MM.1S (cell line): Measurements from ENCODE around the gene ITK.

Experiments used
- DNase-seq: peaks from one replicate; pipeline ENCODE4 v3.0.0-alpha.2; 2015
- H2AFZ ChIP-seq: fragments of 300-600 bp; sonication (generic); 2 replicates; pipeline ENCODE4 v1.6.0; 2016; ENCODE audit warnings: antibody characterized with exemption, low read length
- H3F3A ChIP-seq: fragments of 300-600 bp; sonication (generic); 2 replicates; pipeline ENCODE4 v1.6.1; 2016; ENCODE audit warnings: mild to moderate bottlenecking, antibody characterized with exemption, low read length, moderate library complexity, mixed read lengths; ENCODE audit not compliant: insufficient read depth
- H3K27ac ChIP-seq: fragments of 300-600 bp; sonication (generic); 2 replicates; pipeline ENCODE4 v1.5.1; 2016; ENCODE audit warnings: mild to moderate bottlenecking, low read length
- H3K27me3 ChIP-seq: fragments of 300-600 bp; sonication (generic); replicated peaks from 2 replicates; pipeline ENCODE4 v1.6.0; 2016; ENCODE audit warnings: low read length; ENCODE audit not compliant: insufficient read depth
- H3K36me3 ChIP-seq: fragments of 300-600 bp; sonication (generic); replicated peaks from 2 replicates; pipeline ENCODE4 v1.6.1; 2016; ENCODE audit warnings: mild to moderate bottlenecking, low read length, mixed read lengths; ENCODE audit not compliant: insufficient read depth
- H3K4me1 ChIP-seq: fragments of 300-600 bp; sonication (generic); 2 replicates; pipeline ENCODE4 v1.6.1; 2016; ENCODE audit warnings: low read length, mixed read lengths
- H3K4me2 ChIP-seq: fragments of 300-600 bp; sonication (generic); 2 replicates; pipeline ENCODE4 v1.6.0; 2016; ENCODE audit warnings: low read depth, low read length
- H3K4me3 ChIP-seq: fragments of 300-600 bp; sonication (generic); 2 replicates; pipeline ENCODE4 v1.5.1; 2016; ENCODE audit warnings: low read length, mixed read lengths
- H3K79me2 ChIP-seq: fragments of 300-600 bp; sonication (generic); 2 replicates; pipeline ENCODE4 v1.6.1; 2016; ENCODE audit warnings: mixed run types, low read length, mixed read lengths
- H3K9ac ChIP-seq: fragments of 300-600 bp; sonication (generic); 2 replicates; pipeline ENCODE4 v1.6.1; 2016; ENCODE audit warnings: low read length, mixed read lengths
- H3K9me2 ChIP-seq: fragments of 300-600 bp; sonication (generic); replicated peaks from 2 replicates; pipeline ENCODE4 v1.6.1; 2016; ENCODE audit warnings: mild to moderate bottlenecking, low read length, mixed read lengths; ENCODE audit not compliant: insufficient read depth
- H3K9me3 ChIP-seq: fragments of 300-600 bp; sonication (generic); replicated peaks from 2 replicates; pipeline ENCODE4 v1.6.1; 2016; ENCODE audit warnings: mild to moderate bottlenecking, low read length, mixed read lengths; ENCODE audit not compliant: insufficient read depth
- H4K20me1 ChIP-seq: fragments of 300-600 bp; sonication (generic); 2 replicates; pipeline ENCODE4 v1.6.1; 2016; ENCODE audit warnings: mild to moderate bottlenecking, low read length, moderate library complexity, mixed read lengths; ENCODE audit not compliant: insufficient read depth
- EZH2 ChIP-seq: fragments of 300-600 bp; sonication (generic); optimal IDR thresholded peaks from 2 replicates; pipeline ENCODE3; 2017; ENCODE audit warnings: low read depth, mild to moderate bottlenecking, antibody characterized with exemption, low read length, mixed read lengths
- EZH2phosphoT487 ChIP-seq: fragments of 300-600 bp; sonication (generic); IDR thresholded peaks from 2 replicates; pipeline ENCODE4 v1.6.1; 2018; ENCODE audit warnings: antibody characterized with exemption, low read length
- TF ChIP-seq, protein P1 (sequence below): fragments of 300-600 bp; sonication (generic); IDR thresholded peaks from 2 replicates; pipeline ENCODE4 v1.5.1; 2016; ENCODE audit warnings: antibody characterized with exemption, low read length, mixed read lengths

Gene ITK

DNA sequence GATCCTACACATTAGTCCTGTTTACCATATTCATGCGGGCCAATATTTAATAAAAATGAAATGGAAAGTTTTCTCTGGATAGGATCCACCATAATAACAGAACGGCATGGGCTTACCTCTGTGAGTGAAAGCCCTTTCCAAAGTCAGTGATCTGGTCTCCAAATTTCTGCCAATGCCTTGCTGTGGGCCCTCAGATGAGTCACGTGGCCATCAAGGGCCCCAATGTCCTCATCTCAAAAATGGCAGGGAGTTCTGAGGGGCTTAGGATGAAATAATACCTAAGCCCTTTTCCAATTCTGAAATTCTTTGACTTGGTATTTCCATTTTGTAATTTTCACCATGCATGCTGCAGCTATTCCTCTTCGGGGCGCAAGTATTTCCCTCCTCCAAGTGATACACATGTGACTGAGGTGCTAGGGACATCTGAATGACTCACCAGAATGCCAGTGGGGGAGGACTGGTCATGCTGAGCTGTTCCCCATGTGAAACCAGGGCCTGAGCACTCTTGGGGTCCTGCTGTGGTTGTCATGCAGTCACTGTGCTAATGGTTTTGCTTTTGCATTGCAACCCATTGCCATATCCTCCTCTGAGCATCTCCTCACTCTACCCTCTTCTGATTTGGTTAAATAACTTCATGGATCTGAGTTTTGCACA, 35.0 kb downstream of the ITK start:
- Histone ChIP-seq H3K9me3 (no peaks in the 10 kb centered on the region), H3K27ac (no peak overlapping the region), H3K9ac (no peak overlapping the region), H3F3A (peaks cover 7% of the 10 kb centered on the region; the same call in 1 of the 2 replicates), H3K4me1 (peaks cover 13% of the 10 kb centered on the region), H3K79me2 (no peaks in the 10 kb centered on the region), H2AFZ (no peak overlapping the region), H3K4me2 (no peak overlapping the region), H3K36me3 (no peaks in the 10 kb centered on the region), H3K9me2 (no peaks in the 10 kb centered on the region), H3K27me3 (no peaks in the 10 kb centered on the region), H4K20me1 (no peaks in the 10 kb centered on the region), H3K4me3 (no peak overlapping the region)
- no peak for TF ChIP-seq EZH2phosphoT487
- TF ChIP-seq EZH2, result no peak
- TF ChIP-seq, protein P1, sequence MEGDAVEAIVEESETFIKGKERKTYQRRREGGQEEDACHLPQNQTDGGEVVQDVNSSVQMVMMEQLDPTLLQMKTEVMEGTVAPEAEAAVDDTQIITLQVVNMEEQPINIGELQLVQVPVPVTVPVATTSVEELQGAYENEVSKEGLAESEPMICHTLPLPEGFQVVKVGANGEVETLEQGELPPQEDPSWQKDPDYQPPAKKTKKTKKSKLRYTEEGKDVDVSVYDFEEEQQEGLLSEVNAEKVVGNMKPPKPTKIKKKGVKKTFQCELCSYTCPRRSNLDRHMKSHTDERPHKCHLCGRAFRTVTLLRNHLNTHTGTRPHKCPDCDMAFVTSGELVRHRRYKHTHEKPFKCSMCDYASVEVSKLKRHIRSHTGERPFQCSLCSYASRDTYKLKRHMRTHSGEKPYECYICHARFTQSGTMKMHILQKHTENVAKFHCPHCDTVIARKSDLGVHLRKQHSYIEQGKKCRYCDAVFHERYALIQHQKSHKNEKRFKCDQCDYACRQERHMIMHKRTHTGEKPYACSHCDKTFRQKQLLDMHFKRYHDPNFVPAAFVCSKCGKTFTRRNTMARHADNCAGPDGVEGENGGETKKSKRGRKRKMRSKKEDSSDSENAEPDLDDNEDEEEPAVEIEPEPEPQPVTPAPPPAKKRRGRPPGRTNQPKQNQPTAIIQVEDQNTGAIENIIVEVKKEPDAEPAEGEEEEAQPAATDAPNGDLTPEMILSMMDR, result no peak
- DNase-seq, result no peak

DNA sequence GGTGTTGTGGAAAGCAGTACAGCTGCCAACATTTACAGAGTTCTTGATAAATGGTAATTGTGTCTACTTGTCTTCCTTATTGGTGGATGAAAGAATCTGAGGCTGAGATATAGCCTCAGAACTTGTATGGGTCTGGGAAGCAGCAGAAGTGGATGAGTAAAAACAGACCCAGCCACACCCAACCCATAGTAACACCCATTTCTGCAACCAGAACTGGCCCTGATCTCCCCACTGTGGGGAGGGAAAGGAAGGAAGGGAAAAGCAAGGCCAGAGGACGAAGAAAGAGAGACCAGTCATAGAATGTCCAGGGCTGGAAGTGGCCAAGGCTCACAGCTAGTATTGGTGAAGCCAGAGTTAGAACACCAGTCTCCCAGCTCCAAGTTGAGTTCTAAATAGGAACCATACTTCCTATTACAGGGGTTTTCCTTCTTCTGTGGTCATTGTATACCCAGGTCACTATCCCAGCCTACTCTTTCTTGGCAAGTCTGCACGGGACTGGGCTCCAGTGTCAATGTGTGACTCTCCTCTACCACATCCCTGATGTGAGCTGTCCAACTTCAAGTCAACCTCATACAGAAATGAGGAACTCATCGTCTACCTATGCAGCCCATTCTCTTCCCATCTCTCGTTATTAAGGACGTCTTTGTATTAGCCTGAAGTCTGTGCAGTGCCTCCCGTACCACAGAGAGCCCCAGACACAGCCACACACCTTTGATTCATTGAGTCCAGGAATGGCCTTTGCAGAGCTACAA, 35.9 kb downstream of the ITK start:
- no peak overlapping the region for H3K4me2 ChIP-seq

DNA sequence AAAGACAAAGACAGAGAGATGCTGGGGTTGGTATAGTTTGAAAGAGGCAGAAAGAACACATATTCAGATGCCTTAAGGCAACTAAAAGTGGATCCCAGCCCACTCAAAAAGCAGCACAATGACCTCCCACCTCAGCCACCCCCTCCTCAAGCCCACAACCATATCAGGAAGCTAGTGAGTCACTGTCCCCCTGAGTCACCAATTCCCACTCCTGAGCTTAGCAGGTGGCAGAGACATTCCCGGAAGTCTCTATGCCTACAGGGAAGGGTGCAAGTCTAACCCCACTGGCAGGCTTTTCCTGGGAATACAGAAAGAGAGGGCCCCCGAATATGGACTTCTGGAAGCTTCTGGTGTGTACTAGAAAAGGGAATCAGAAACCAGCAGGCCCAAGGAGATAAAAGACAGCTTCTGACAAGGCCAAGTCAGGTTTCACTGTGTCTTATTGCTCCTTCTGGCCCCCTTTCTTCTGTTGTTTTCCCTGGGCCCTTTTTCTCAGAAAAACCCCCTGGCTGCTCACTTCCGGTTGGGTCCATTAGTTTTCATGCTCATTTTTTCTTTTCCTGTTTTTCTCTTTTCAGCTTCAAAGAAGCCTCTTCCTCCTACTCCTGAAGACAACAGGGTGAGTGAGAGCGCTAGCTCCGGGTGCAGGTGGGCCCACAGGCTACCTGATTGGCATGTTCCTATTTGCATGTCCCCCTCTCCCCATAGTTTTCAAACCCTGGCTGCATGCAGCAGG, 36.8 kb downstream of the ITK start:
- Histone ChIP-seq H3K9ac (no peak overlapping the region), H3K4me3 (no peak overlapping the region), H3K27me3 (no peaks in the 10 kb centered on the region), H3F3A (peaks cover 7% of the 10 kb centered on the region; the same call in 1 of the 2 replicates), H3K4me2 (no peak overlapping the region), H2AFZ (no peak overlapping the region), H3K9me3 (no peaks in the 10 kb centered on the region), H3K4me1 (peaks cover 14% of the 10 kb centered on the region), H3K79me2 (no peaks in the 10 kb centered on the region), H3K9me2 (no peaks in the 10 kb centered on the region), H4K20me1 (no peaks in the 10 kb centered on the region), H3K36me3 (no peaks in the 10 kb centered on the region), H3K27ac (no peak overlapping the region)
- TF ChIP-seq EZH2 (no peak), EZH2phosphoT487 (no peak)
- TF ChIP-seq, protein P1, result no peak
- DNase-seq, result no peak

More for the DNA sequence above, 35.9 kb downstream of the ITK start:
- TF ChIP-seq EZH2, result no peak
- TF ChIP-seq EZH2phosphoT487, result no peak
- TF ChIP-seq, protein P1, result no peak
- no peaks in the 10 kb centered on the region for H3K79me2 ChIP-seq
- H2AFZ ChIP-seq, result no peak overlapping the region
- H3K27ac ChIP-seq, result no peak overlapping the region
- H3K27me3 ChIP-seq, result no peaks in the 10 kb centered on the region
- H3K9ac ChIP-seq, result no peak overlapping the region
- H3F3A ChIP-seq, result peaks cover 7% of the 10 kb centered on the region; the same call in 1 of the 2 replicates
- H3K4me1 ChIP-seq, result peaks cover 13% of the 10 kb centered on the region
- H3K4me3 ChIP-seq, result no peak overlapping the region
- no peaks in the 10 kb centered on the region for H3K36me3 ChIP-seq
- DNase-seq, result no peak
- H3K9me3 ChIP-seq, result no peaks in the 10 kb centered on the region
- no peaks in the 10 kb centered on the region for H4K20me1 ChIP-seq
- H3K9me2 ChIP-seq, result no peaks in the 10 kb centered on the region
